Stimulated activated CD4-positive, alpha-beta T cell treated with anti-CD3 and anti-CD28 coated beads, TNF-alpha, amount 100 ng/mL, for 48 hours (primary cell): ENCODE data around the gene CNTNAP2.

Experiments
- DNase-seq, 3 donors: peaks; one replicate each; pipeline ENCODE4 v3.0.0-alpha.2; 2020; ENCODE audit warnings: low read depth in 3 of 3

The CNTNAP2 gene

DNA sequence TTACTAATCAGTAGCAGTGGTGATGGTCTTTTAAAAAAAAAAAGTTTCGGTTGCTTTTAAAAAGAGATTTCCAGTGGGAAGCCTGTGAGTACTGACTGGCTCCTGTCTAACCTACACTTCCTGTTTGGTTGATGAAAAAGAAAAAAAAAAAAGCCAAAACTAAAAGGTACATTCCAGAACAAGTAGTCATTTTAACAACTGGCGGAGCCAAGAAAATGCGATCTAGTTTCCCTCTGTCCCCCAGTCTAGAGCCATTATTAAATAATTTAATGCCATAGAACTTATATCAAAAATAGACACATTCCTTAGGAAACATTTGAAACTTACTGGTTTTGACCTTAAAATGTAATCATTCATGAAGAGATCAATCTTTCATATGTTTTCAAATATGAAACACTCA is 2219.8 kb downstream of the CNTNAP2 start:
- DNase-seq = no peak

DNA sequence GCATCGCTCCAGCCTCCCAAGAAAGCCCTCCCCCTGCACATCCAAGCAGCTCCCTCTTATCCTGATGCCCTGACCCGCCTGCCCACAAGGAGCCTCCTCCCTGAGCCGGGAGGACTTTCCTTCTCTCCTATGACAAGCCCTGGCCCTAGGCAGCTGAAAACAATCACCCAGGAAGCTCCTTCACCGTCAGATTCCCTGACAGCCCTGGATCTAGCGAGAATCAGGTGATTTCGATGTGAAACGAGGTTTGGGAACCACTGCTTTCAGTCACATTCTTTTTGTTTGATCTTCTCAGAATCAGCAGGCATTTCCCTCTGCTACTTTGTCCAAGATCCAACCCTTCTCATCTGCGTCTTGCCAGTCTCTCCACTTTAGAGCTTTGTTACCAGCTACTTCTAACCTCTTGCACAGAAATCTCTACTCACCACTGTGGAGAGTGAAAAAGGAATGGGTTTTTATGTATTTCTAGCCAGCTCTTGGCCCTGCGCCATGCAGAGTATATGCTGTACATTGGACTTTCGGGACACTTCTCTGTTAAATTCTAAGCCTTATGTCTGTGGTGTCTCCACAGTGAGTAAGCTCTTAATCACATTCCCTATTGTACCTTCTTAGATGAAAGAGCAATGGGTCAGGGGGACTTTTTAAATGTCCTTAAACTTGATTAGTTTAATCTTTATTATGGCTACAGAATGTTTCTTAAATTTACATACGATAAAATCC is 2220.8 kb downstream of the CNTNAP2 start:
- DNase-seq = no peak

DNA sequence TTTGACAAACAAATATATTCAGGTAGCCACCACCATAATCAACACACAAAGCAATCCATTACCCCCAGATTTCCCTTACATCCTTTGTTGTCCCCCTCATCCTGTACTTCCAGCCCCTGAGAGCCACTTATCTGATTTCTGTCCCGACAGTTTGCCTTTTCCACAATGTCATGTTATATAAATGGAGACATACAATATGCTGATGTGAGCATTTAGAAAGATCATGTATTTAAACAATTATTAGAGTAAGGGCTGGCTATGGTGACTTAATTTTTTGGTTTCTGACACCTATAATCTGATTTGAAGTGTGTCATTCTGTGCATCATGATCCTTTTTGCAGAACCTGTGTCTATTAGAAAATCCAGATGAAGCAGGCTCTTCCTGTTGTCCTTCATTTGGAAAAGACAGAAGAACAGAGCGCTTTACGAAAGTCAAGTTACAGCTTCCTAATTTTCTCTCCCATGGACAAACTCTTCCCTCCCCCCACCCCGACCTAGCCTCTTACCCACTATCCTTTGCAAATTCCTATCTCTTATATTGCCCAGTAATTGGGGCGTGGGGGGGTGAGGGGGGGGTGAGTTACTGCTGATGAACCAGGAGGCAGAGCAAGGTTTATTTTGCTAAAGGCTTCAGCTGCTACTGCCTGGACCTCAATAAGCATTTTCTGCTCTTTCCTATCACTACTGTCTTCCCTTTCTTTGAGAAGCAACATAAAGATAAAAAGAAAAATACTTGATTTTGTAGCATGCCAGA is 2221.6 kb downstream of the CNTNAP2 start:
- no peak for DNase-seq

DNA sequence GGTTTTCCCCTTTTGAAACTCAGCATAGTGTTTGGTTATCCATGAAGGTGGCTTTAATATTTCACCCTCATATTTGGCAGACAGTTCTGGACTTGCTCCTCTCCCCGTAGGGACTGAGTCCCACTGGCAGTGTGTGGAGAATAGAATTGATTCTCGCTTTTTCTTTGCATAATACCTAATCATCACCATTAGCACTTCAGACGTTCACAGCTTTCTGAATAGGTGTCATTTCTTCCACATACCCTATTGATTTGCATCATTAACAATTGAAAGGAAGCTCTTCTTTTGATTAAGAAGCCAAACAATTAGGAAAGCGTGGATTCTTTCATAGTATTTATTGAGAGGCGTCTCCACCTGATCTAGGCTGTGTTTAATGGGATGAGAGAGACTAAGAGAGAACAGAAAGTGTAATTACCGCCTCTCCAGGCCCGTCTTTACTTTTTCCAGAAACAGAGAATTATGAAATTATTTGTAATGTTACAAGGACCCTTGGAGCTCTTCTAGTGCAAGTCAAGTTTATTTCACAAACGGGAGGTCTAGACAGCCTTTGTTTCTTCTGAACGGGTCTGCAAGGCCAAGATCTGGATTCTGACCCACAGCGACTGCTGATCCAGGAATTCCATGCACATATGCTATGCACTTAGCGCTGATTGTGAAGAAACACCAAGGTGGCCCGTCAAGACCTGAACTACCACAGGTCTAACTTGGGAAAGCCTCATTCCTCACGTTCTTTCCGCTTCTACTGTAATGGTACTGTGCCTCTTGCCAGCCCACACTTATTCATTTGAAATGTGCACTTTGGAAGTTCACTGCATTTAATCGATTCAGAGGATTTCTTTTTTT is 2224.1 kb downstream of the CNTNAP2 start:
- no peak for DNase-seq

DNA sequence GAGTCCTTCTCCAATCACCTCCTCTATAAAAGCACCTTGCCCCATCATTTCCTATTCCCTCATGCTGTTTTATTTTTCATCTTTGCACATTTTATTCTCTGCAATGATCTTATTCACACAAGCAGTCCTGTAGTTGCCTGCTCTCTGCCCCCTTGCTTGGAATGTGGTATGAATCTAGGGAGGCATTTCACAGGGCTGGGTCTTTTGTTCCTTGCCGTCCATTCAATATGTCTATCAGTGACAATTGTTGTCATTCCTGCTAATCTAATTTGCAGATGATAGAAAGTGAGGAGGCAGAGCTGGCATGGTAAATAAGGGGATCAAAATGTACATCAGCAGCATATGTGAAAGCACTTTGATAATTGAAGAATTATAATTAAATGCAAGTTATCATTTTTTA is 2227.8 kb downstream of the CNTNAP2 start:
- DNase-seq = no peak

DNA sequence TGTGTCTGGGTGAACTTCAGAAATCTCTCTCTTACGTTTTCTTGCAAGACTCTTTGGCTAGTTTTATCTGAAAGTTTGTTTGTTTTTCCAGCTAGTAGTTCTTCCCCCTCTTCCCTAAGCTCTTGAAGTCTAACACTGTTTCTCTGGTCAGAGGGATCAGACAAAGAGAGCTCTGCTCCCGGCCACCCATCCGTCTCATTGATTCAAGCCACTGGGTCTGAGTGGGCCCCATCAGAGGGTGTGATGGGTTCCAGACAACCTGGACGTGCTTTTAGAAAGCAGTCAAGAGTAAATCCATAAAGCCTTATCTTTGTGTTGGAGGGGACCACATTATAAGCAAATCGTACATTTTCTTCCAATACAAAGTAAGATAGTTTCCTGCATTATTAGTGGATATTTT is 2231.4 kb downstream of the CNTNAP2 start:
- no peak for DNase-seq

DNA sequence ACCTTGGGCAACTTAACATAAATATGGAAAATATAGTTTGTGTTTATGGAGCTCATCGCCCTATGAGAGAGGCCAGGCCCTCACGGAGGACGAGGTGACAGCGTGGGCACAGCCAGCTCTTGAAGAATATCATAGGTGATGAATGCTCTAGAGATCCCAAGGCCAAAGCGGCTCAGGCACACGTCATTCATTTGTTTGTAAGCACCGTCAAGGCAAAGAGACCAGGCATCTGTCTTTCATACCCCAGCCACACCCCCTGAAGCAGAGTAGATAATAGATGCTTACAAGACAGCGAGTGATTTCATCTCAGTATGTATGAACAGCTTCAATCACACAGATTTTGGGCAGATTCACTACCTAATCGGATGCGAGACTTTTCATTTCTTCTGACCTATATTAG is 2231.9 kb downstream of the CNTNAP2 start:
- DNase-seq = no peak

DNA sequence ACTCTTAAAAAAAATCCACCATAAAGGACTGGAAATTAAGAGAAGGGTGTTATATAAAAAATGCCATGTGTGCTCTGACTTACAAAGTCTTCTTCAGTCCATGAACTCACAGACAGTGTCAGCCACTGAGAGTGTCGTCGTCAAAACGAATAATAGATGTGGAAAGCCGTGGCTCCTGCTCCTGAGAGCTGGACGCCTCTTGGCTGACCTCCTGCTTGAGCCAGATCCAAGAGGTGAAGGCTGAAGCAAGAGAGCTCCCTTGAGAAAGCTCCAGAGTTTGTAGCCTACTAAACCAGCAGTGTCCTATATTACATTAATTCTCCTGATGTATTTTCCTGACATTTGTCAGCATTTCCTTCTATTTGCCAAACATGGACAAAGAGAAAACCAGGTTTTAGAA is 2239.7 kb downstream of the CNTNAP2 start:
- DNase-seq = no peak

DNA sequence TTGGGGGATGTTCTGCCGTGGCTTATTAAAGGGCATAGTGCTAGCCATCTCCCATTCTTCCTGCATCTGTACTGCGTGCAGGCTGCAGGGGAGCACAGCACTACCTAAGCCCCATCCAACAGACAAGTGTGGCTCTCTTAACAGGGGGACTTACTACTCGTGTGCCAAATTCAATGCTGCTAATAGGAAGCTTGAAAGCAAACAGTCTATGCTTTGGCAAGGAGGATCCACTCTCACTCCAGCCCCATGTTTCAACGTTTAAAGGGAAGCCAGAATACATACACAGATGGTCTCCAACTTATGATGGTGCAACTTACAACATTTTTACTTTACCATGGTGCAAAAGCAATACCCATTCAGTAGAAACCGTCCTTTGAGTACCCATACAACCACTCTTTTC is 2245.9 kb downstream of the CNTNAP2 start:
- DNase-seq = no peak

DNA sequence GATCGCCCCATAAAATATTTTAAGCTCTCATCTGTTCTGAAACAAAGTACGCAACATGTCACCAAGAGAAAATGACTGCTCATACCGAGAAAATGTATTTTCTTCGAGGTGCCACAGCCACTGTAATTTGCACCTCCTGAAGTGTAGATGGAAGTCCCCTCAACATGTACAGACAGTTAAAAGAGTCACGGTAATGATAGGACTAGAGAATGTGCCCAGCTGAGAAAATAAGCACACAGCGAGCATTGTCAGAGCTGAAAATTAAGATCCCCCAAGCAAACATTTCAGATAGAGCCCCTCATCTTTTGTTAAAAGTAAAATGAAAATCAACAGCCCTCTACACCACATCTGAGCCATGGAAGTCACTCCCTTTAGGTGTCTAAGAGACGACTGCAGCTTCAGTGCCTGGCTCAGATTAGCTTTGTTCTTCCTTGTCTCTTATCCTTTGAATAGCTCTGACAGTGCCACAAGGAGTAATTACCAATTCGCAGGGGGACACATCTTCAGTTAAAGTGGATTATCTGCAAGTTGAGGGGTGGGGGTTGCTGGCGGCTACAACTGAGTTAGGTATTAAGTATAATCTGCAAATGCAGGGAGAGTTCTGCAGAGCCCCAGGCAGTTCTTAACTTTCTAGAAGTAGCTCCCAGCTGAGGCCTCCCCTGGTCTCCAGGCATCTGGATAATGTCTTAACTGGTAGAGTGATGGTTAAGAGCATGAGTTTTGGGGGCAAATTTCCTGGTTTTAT is 2251.3 kb downstream of the CNTNAP2 start:
- DNase-seq = no peak

DNA sequence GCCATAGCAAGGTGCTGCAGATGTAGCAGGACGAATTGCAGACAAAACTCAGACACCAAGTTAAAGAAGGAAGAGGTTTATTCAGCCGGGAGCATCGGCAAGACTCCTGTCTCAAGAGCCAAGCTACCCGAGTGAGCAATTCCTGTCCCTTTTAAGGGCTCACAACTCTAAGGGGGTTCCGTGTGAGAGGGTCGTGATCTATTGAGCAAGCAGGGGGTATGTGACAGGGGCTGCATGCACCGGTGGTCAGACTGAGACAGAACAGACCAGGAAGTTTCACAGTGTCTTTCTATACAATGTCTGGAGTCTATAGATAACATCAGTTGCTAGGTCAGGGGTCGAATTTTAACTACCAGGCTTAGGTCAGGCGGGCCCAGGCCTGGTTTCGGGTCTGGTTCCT is 2252.0 kb downstream of the CNTNAP2 start:
- DNase-seq = no peak

DNA sequence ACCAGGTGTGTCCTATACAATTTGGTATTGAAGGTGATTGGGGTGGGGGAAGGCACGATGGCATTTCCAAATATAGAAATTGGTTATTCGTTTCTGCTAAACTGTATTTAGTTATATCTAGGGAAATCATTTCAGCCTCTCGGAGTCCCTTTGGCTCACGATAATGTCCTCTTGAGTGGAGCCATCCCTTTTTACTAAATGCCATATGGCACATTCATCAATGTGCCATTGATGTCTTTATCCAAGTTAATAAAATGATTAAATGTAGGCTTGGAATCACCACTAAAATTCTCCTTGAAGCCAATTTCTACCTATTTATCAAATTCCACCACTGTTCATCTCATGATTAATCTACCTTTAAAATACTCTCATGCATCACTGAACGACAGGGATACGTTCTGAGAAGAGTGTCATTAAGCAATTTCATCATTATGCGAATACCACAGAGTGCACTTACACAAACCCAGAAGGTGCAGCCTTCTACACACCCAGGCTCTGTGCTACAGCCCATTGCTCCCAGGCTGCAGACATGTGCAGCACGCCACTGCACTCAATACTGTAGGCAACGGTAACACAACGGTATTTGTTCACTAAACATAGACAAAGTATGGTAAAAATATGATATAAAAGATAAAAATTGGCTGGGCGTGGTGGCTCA is 2254.8 kb downstream of the CNTNAP2 start:
- DNase-seq = no peak

DNA sequence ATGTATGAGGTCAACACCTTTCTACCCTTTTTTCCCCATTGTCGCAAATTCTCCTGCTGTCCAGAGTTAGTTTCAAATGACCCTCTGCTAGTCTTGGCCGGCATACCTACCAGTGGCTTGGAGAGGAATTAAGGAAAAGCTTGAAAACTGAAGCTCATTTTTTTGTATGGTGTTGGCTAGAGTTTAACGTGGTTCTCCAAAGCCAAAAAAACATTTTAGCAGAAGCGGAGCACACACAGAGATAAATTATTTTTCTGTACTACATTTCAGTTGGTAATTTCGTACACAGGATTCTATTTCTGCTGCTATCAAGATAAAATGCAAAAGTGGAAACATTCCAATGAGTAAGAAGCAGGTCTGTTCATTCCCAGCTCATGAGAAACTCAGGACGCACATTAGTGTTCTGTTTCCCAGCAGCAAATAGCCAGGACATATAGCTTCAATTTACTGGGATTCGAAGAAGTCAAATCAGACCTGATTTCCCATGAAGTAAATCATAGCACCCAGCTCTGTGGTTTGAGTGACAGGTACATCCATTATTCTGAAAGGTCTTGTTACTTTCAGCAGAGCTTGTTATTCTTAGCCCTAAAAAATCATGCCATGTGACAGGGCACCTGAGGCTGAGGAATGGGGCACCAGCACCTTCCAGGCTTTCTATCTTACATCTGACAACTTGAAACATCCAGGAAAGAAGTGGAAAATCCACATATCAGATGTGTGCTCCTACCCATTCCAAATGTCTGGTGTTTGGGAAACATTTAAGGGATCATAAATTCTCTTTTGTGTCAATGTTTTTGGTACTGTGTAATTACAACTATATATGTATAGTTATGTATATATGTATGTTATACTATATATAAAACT is 2258.0 kb downstream of the CNTNAP2 start:
- no peak for DNase-seq

DNA sequence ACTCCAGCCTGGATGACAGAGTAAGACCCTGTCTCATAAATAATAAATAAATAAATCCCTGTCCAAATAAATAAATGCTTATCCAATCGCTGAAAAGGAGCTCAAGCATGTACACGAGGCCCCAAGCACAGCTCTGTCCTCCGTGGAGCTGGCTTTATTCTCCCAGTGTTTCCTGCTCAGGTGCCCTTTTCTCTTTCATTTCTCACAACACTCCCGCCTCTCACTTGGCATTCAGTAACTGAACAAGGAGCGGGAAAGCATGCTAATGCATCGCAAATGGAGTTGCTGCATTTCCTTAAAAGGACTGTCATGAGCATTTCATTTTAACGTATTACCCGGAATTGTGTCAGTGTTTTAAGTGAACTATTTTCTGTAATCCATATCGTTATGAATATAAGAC is 2263.1 kb downstream of the CNTNAP2 start:
- DNase-seq = no peak

DNA sequence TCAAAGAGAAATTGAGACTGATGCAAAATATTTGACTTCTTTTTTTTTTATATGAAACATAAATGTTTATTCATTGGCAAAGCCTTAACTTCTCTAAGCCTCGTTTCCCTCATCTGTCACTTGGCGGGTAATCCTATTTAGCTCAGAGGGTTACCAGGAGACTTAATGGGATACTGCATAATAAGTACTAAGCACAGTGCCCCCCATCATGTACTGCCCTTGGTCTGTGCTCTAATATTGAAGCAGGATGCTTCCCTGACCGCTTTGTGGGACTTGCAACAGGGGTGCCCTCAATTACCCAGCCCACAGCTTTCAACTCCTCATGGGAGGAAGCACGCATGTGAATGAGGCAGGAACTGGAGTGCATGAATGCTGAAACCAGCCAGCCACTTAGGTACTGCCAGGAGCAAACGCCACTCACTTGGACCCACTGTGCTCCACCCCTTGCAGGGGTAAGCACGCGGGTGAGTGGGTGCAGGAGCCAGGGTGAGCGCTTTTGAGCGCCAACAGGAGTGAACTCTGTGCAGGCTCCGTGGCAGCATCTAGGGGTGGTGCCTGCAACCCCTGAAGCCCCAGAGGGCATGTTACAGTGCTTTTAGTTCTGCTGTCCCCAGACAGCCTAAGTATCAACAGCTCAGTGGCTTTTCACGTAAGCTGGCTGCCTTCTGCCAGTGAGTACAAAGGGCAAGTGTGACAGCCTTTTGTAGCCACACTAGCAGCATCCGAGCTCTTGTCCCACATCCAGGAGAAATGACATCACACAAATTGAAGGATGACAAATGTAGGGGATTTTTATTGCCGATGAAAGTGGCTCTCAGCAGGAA is 2264.2 kb downstream of the CNTNAP2 start:
- DNase-seq = no peak

DNA sequence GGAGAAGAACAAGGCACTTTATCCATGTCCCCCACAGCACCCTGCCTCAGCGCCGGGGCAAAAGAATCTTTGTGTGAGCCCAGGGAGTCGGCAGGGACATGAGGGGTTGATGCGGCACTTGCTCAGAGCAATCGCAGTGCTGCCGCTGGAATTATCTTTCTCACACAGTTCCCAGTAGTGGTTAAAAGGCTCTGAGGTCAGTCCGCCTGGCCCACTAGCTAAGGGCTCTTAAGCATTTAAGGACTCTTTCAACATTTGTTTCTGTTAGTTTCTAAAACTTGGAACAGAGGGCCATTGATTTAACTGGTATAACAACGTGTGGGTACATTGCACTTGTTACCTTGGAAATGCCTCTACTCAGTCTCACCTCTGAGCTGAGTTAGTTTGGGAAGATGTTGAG is 2266.0 kb downstream of the CNTNAP2 start:
- no peak for DNase-seq

DNA sequence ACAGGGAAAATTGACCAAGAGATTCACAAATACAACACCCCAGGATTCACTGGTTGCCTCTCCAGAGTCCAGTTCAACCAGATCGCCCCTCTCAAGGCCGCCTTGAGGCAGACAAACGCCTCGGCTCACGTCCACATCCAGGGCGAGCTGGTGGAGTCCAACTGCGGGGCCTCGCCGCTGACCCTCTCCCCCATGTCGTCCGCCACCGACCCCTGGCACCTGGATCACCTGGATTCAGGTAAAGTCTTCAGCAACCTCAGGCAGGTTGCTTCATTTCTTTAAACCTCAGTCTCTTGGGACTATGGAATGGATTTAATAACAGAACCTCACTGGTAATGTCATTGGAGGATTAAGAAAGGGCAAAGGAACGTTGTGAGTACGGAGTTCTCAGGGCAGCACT is 2267.1 kb downstream of the CNTNAP2 start:
- no peak for DNase-seq

DNA sequence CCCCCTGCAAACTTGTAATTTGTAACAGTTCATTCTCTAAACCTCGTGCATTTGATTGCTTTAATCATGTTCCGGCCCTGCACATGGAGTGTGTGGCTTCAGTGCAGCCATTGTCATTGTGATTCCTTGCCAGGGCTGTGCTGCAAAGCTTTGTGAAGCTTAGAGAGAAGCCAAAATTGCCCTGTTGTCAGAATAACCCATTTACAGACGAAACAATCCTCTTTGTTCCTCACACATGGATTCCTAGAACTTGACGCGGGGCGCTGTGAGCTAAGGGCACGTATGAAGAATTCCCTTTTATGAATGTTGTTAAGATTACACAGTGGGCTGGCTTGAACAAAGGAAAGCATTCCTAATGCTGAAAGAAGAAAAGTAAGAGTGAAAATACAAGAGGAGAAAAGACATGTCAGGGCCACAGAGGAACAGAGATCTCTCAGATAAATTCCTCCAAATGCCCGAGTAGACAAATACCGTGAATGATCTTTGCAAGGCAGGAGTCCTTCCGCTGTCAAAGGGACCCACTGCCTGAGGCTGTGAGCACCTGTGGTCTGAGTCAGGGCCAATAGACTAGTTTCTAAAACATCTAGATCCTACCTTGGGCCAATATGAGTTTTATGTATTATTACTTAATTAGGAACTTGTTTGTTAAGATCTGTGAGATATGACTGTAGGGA is 2268.5 kb downstream of the CNTNAP2 start:
- DNase-seq = no peak

DNA sequence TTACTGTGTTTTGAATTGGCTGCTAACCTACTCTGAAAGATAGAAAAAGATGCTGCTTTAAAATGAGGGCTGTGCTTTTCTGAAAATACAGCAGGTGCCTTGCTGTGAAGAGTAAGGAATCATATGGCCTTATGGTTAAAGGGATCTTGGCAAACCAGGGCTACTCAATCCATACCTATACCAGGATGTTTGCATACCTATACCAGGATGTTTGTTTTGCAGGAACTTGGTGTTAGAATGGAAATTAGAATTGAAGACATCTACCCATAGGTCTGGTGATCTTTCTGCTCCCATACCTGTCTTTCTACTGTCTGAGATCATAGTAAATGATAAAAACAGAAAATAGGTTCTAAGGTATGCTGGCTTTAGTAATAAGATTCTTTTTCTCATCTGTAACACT is 2273.8 kb downstream of the CNTNAP2 start:
- DNase-seq = no peak
